Fibroblast of skin of left quadriceps (primary cell): ENCODE measurements around the gene SMC6.

Source experiments
- DNase-seq, 2 experiments: peaks; one replicate each; pipeline ENCODE4 v3.0.0-alpha.2; 2013; ENCODE audit warnings: low read depth in 2 of 2

The SMC6 gene

GRCh38 chr2:17717666-17718065 is 35.9 kb downstream of the SMC6 start:
- no peak for DNase-seq

GRCh38 chr2:17713291-17713690 is 40.3 kb downstream of the SMC6 start:
- no peak for DNase-seq

GRCh38 chr2:17710547-17711248 is 42.9 kb downstream of the SMC6 start:
- DNase-seq = no peak

GRCh38 chr2:17709897-17710296 is 43.7 kb downstream of the SMC6 start:
- no peak for DNase-seq

- DNase-seq = no peak
Observed at GRCh38 chr2:17708501-17708900, 45.1 kb downstream of the SMC6 start.

- DNase-seq = no peak
Observed at GRCh38 chr2:17706845-17707244, 46.8 kb downstream of the SMC6 start.

- no peak for DNase-seq
Observed at GRCh38 chr2:17690776-17691175, 62.8 kb downstream of the SMC6 start.

- DNase-seq = no peak
Observed at GRCh38 chr2:17689010-17689409, 64.6 kb downstream of the SMC6 start.

GRCh38 chr2:17688600-17688999 is 65.0 kb downstream of the SMC6 start:
- DNase-seq = no peak

- DNase-seq = no peak
Observed at GRCh38 chr2:17683981-17684380, 69.6 kb downstream of the SMC6 start.

GRCh38 chr2:17682098-17682857 is 71.3 kb downstream of the SMC6 start:
- no peak for DNase-seq

GRCh38 chr2:17680119-17680518 is 73.5 kb downstream of the SMC6 start:
- DNase-seq = no peak

- DNase-seq = no peak
Observed at GRCh38 chr2:17674817-17675216, 78.8 kb downstream of the SMC6 start.

- DNase-seq = peak; percentile 19 to 21
Observed at GRCh38 chr2:17672583-17673317, 80.9 kb downstream of the SMC6 start.

- no peak for DNase-seq
Observed at GRCh38 chr2:17667898-17668297, 85.7 kb downstream of the SMC6 start.

- no peak for DNase-seq
Observed at GRCh38 chr2:17664534-17664933, 89.1 kb downstream of the SMC6 start.

GRCh38 chr2:17662723-17663122 is 90.9 kb downstream of the SMC6 start:
- no peak for DNase-seq

- no peak for DNase-seq
Observed at GRCh38 chr2:17661460-17661859, 92.2 kb downstream of the SMC6 start.

GRCh38 chr2:17660219-17660618 is 93.4 kb downstream of the SMC6 start:
- no peak for DNase-seq

GRCh38 chr2:17658251-17658843 is 95.3 kb downstream of the SMC6 start:
- peak; percentile 19 to 20 for DNase-seq

GRCh38 chr2:17657759-17658158 is 95.9 kb downstream of the SMC6 start:
- no peak for DNase-seq

- no peak for DNase-seq
Observed at GRCh38 chr2:17652681-17653394, 100.8 kb downstream of the SMC6 start.
